ENCODE results near the gene USP6. TPM values are rescaled to one million over a fixed set of nuclear protein-coding genes. Genes with fewer than 3 reads are reported as not detected.
A peak's percentile ranks its signal among the peaks of the same experiment; 100 is the strongest.
"Not testable (repeated sequence)": the region's sequence is repeated elsewhere in the genome, so short reads cannot be mapped to it uniquely, and the experiment has no call there.

USP6 gene
- polyA plus RNA-seq (2013), result 2.2 TPM

DNA sequence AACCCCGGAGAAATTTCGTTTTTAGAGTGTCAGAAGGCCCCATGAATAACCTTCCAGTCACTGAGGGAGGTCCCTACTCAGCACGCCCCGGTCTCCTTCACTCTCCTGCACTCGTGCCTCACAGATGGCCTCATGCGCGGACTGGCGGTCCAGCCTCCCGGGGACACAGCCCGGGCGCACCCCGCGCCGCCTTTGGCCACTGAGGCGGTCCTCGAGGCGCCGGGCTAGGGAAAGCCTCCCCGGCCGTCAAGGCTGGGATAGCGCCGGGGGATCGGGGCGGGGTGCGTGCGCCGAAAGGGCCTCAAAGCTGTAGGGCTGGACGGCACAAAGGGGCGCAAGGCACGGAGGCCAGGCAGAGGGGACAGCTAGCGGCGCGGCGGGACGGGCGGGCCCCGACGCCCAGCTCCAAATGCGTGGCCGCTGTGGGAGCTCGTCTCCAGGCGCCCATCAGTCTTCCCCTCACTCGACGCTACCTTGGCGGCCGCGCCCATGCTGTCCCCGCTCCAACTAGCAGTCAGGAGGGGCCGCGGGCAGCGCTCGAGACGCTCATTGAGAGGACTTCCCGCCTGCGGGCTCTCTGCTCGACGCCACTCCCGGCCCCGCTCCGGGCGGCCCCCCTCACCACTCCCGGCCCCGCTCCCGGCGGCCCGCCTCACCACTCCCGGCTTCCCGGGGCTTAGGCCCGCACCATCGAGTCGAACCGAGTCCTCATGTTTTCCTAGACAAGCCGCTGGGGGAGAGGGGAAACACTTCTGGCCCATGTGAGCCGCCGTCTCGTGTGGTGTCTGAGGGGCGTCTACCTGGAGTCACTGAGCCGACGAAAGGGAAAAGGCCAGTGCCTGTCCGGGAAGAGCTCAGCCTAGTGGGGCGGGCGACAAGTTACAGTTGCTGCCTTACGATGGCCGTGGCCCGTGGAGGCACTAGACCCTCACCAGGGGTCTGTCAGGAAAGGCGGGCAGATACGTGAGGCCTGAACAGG is at the start of gene USP6:
TSS of gene USP6 (plus strand) at position 360 of the 979 bp plus-strand sequence. CDS start 14,336 bp downstream, outside the sequence.
- H3K4me1 ChIP-seq (ENCODE audit: control extremely low read depth in 1 of 4, control insufficient read depth in 4 of 4, insufficient read depth in 4 of 4, low read length in 3 of 4), result peaks cover under 1 to 18% (median 11%) of the 10 kb centered on the region in 4 experiments
- CTCF ChIA-PET, result no interaction called here
- peaks cover 0 to 34% (median 13%) of the 10 kb centered on the region in 5 experiments for H3K9me3 ChIP-seq (ENCODE audit: control extremely low read depth in 1 of 5, control insufficient read depth in 4 of 5, insufficient read depth in 2 of 5, low read depth in 1 of 5, low read length in 4 of 5)
- WGBS (ENCODE audit: insufficient coverage), result 29% methylated on average over 70 of the region's 87 CpGs
- DNase-seq, result peak in 2 of 3 donors; percentile 41 to 61
- POLR2A ChIA-PET, result no interaction called here
- peak within 1 kb of the TSS in 4 of 7 experiments; percentile 0 to 66 (median 30) for H3K4me3 ChIP-seq (ENCODE audit: control insufficient read depth in 1 of 7, extremely low read depth in 1 of 7, insufficient read depth in 4 of 7, low read depth in 2 of 7, low read length in 6 of 7)
- H3K36me3 ChIP-seq (ENCODE audit: control insufficient read depth in 4 of 4, insufficient read depth in 4 of 4, low read length in 3 of 4), result peaks cover 0 to 7% (median 3%) of the 10 kb centered on the region in 4 experiments
- peaks cover 0 to 34% (median 7%) of the 10 kb centered on the region in 5 experiments for H3K27me3 ChIP-seq (replicated peaks in 2 of 5; ENCODE audit: control insufficient read depth in 4 of 5, insufficient read depth in 5 of 5, low read length in 4 of 5)
- no peak within 1 kb of the TSS for H3K27ac ChIP-seq (ENCODE audit: insufficient read depth in 1 of 2, low read depth in 1 of 2, low read length in 2 of 2, poor library complexity in 1 of 2, severe bottlenecking in 2 of 2)

DNA sequence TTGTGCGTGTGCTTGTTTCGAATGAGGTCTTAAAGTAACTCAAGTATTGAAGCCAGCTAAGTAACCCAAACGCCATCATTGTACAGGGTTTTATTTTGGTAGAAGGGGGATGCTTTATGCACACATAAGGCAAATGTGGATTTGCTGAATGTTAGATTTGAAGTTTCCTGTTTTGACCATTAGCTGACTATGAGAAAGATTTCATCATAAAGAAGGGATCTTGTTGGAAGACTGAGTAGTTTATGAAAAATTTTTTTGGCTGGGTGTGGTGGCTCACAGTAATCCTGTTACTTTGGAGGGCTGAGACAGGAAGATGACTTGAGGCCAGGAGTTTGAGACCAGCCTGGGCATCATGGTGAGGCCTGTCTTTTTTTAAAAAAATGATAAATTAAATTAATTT is 47.6 kb upstream of the USP6 start:
- no peak overlapping the region for H3K27ac ChIP-seq (ENCODE audit: insufficient read depth in 1 of 2, low read depth in 1 of 2, low read length in 2 of 2, poor library complexity in 1 of 2, severe bottlenecking in 2 of 2)
- POLR2A ChIA-PET, result no interaction called here
- peaks cover 0 to 1% (median 0%) of the 10 kb centered on the region in 5 experiments for H3K27me3 ChIP-seq (replicated peaks in 2 of 5; ENCODE audit: control insufficient read depth in 4 of 5, insufficient read depth in 5 of 5, low read length in 4 of 5)
- no peak for DNase-seq
- no peaks in the 10 kb centered on the region for H3K4me1 ChIP-seq (ENCODE audit: control extremely low read depth in 1 of 4, control insufficient read depth in 4 of 4, insufficient read depth in 4 of 4, low read length in 3 of 4)
- WGBS (ENCODE audit: insufficient coverage), result 100% methylated on average over 3 of the region's 3 CpGs
- CTCF ChIA-PET, result interaction anchor here (0.6 to 1.0 kb wide), 2 partner anchors 75 to 160 kb away, joined by 3 read pairs; no protein-coding TSS in a partner anchor
- H3K9me3 ChIP-seq (ENCODE audit: control extremely low read depth in 1 of 5, control insufficient read depth in 4 of 5, insufficient read depth in 2 of 5, low read depth in 1 of 5, low read length in 4 of 5), result no peaks in the 10 kb centered on the region
- no peak overlapping the region for H3K4me3 ChIP-seq (ENCODE audit: control insufficient read depth in 1 of 7, extremely low read depth in 1 of 7, insufficient read depth in 4 of 7, low read depth in 2 of 7, low read length in 6 of 7)
- no peaks in the 10 kb centered on the region for H3K36me3 ChIP-seq (ENCODE audit: control insufficient read depth in 4 of 4, insufficient read depth in 4 of 4, low read length in 3 of 4)

DNA sequence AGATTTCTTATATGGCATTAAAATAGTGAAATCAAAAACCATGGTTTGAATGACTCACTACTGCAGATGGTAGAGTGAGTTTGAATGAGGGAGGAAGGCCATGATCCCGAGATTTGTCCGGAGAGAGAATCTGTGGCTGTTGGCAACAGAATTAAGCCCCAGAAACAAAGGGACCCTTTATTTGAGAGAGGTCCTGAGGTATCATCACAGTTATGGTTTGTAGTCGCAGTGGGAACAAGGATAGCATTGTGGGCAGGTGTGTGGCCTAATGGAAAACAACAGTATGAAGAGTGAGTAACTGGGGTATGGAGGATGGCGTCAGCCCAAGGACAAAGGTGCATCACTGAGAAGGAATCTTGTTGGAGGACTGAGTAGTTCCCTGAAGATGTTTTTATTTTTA is 46.1 kb upstream of the USP6 start:
- H3K4me1 ChIP-seq (ENCODE audit: control extremely low read depth in 1 of 4, control insufficient read depth in 4 of 4, insufficient read depth in 4 of 4, low read length in 3 of 4), result no peaks in the 10 kb centered on the region
- 94% methylated on average over 4 of the region's 4 CpGs for WGBS (ENCODE audit: insufficient coverage)
- no peak overlapping the region for H3K4me3 ChIP-seq (ENCODE audit: control insufficient read depth in 1 of 7, extremely low read depth in 1 of 7, insufficient read depth in 4 of 7, low read depth in 2 of 7, low read length in 6 of 7)
- ChIA-PET POLR2A (no interaction called here), CTCF (no interaction called here)
- peaks cover 0 to 2% (median 0%) of the 10 kb centered on the region in 5 experiments for H3K27me3 ChIP-seq (replicated peaks in 2 of 5; ENCODE audit: control insufficient read depth in 4 of 5, insufficient read depth in 5 of 5, low read length in 4 of 5)
- no peaks in the 10 kb centered on the region for H3K36me3 ChIP-seq (ENCODE audit: control insufficient read depth in 4 of 4, insufficient read depth in 4 of 4, low read length in 3 of 4)
- DNase-seq, result no peak
- no peak overlapping the region for H3K27ac ChIP-seq (ENCODE audit: insufficient read depth in 1 of 2, low read depth in 1 of 2, low read length in 2 of 2, poor library complexity in 1 of 2, severe bottlenecking in 2 of 2)
- no peaks in the 10 kb centered on the region for H3K9me3 ChIP-seq (ENCODE audit: control extremely low read depth in 1 of 5, control insufficient read depth in 4 of 5, insufficient read depth in 2 of 5, low read depth in 1 of 5, low read length in 4 of 5)

DNA sequence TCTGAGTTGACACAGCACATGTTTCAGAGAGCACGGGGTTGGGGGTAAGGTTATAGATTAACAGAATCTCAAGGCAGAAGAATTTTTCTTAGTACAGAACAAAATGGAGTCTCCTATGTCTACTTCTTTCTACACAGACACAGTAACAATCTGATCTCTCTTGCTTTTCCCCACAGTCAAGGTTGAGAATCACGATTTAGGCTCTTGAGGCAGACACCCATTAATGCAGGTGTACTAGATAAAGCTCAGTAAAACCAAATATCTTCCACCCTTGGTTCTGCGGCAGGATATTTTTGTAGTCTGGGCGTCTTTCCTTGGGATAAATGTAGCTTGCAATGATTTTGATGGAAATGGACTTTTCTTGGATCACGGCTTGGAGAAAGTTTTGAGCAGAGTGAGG is 40.4 kb upstream of the USP6 start:
- CTCF ChIA-PET, result interaction anchor here (0.7 to 1.1 kb wide), 2 partner anchors 12 to 14 kb away, joined by 3 to 4 read pairs; no protein-coding TSS in a partner anchor
- H3K4me1 ChIP-seq (ENCODE audit: control extremely low read depth in 1 of 4, control insufficient read depth in 4 of 4, insufficient read depth in 4 of 4, low read length in 3 of 4), result peaks cover 0 to 19% (median 10%) of the 10 kb centered on the region in 4 experiments

DNA sequence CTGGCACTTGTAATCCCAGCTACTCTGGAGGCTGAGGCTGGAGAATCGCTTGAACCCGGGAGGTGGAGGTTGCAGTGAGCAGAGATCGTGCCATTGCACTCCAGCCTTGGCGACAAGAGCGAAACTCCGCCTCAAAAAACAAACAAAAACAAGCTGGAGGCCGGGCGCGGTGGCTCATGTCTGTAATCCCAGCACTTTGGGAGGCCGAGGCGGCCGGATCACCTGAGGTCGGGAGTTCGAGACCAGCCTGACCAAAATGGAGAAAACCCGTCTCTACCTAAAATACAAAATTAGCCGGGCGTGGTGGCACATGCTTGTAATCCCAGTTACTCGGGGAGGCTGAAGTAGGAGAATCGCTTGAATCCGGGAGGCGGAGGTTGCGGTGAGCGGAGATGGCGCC is 38.6 kb upstream of the USP6 start:
- CTCF ChIA-PET, result interaction anchor here (1.4 kb wide), 1 partner anchor 16 kb away, joined by 3 read pairs; no protein-coding TSS in a partner anchor
- WGBS (ENCODE audit: insufficient coverage), result 99% methylated on average over 23 of the region's 24 CpGs
- POLR2A ChIA-PET; H3K27me3 ChIP-seq (replicated peaks in 2 of 5; ENCODE audit: control insufficient read depth in 4 of 5, insufficient read depth in 5 of 5, low read length in 4 of 5); H3K27ac ChIP-seq (ENCODE audit: insufficient read depth in 1 of 2, low read depth in 1 of 2, low read length in 2 of 2, poor library complexity in 1 of 2, severe bottlenecking in 2 of 2); DNase-seq: not testable (repeated sequence)
- Histone ChIP-seq H3K4me3 (ENCODE audit: control insufficient read depth in 1 of 7, extremely low read depth in 1 of 7, insufficient read depth in 4 of 7, low read depth in 2 of 7, low read length in 6 of 7) (peak overlapping the region in 1 of 7 experiments; percentile 88), H3K36me3 (ENCODE audit: control insufficient read depth in 4 of 4, insufficient read depth in 4 of 4, low read length in 3 of 4) (peaks cover 0 to 15% (median 4%) of the 10 kb centered on the region in 4 experiments), H3K4me1 (ENCODE audit: control extremely low read depth in 1 of 4, control insufficient read depth in 4 of 4, insufficient read depth in 4 of 4, low read length in 3 of 4) (peaks cover 0 to 19% (median 10%) of the 10 kb centered on the region in 4 experiments), H3K9me3 (ENCODE audit: control extremely low read depth in 1 of 5, control insufficient read depth in 4 of 5, insufficient read depth in 2 of 5, low read depth in 1 of 5, low read length in 4 of 5) (peaks cover 3 to 20% (median 6%) of the 10 kb centered on the region in 5 experiments)

More for the DNA sequence above, 40.4 kb upstream of the USP6 start:
- POLR2A ChIA-PET; DNase-seq; H3K36me3 ChIP-seq (ENCODE audit: control insufficient read depth in 4 of 4, insufficient read depth in 4 of 4, low read length in 3 of 4); H3K27me3 ChIP-seq (replicated peaks in 2 of 5; ENCODE audit: control insufficient read depth in 4 of 5, insufficient read depth in 5 of 5, low read length in 4 of 5); H3K27ac ChIP-seq (ENCODE audit: insufficient read depth in 1 of 2, low read depth in 1 of 2, low read length in 2 of 2, poor library complexity in 1 of 2, severe bottlenecking in 2 of 2); H3K4me3 ChIP-seq (ENCODE audit: control insufficient read depth in 1 of 7, extremely low read depth in 1 of 7, insufficient read depth in 4 of 7, low read depth in 2 of 7, low read length in 6 of 7): not testable (repeated sequence)
- peaks cover 0 to 20% (median 3%) of the 10 kb centered on the region in 5 experiments for H3K9me3 ChIP-seq (ENCODE audit: control extremely low read depth in 1 of 5, control insufficient read depth in 4 of 5, insufficient read depth in 2 of 5, low read depth in 1 of 5, low read length in 4 of 5)
- WGBS (ENCODE audit: insufficient coverage), result 95% methylated on average over 3 of the region's 5 CpGs

DNA sequence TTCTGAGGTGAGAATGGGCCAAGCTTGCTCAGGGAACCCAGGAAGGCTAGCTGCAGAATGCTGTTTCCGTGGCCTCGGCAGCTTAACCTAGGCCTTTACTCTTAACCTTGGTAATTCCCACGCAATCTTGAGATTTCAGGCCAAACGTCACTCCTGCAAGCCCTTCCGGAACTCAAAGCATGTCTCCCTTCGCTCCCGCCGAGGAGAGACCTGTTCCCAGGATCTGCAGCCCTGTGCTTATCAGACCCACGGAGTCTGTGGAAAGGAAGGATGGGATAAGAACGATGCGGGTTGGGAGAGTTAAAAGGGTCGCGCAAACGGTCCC is 38.1 kb upstream of the USP6 start:
- Histone ChIP-seq H3K4me3 (ENCODE audit: control insufficient read depth in 1 of 7, extremely low read depth in 1 of 7, insufficient read depth in 4 of 7, low read depth in 2 of 7, low read length in 6 of 7) (peak overlapping the region; percentile 53 to 88 (median 77)), H3K27ac (ENCODE audit: insufficient read depth in 1 of 2, low read depth in 1 of 2, low read length in 2 of 2, poor library complexity in 1 of 2, severe bottlenecking in 2 of 2) (peak overlapping the region; percentile 54 to 86), H3K27me3 (replicated peaks in 2 of 5; ENCODE audit: control insufficient read depth in 4 of 5, insufficient read depth in 5 of 5, low read length in 4 of 5) (peaks cover 0 to 6% (median 0%) of the 10 kb centered on the region in 5 experiments), H3K36me3 (ENCODE audit: control insufficient read depth in 4 of 4, insufficient read depth in 4 of 4, low read length in 3 of 4) (peaks cover 0 to 19% (median 4%) of the 10 kb centered on the region in 4 experiments), H3K9me3 (ENCODE audit: control extremely low read depth in 1 of 5, control insufficient read depth in 4 of 5, insufficient read depth in 2 of 5, low read depth in 1 of 5, low read length in 4 of 5) (peaks cover 3 to 22% (median 10%) of the 10 kb centered on the region in 5 experiments), H3K4me1 (ENCODE audit: control extremely low read depth in 1 of 4, control insufficient read depth in 4 of 4, insufficient read depth in 4 of 4, low read length in 3 of 4) (peaks cover 0 to 19% (median 10%) of the 10 kb centered on the region in 4 experiments)
- CTCF ChIA-PET, result interaction anchor here (1.4 kb wide), 1 partner anchor 16 kb away, joined by 3 read pairs; no protein-coding TSS in a partner anchor
- DNase-seq, result no peak
- 28% methylated on average over 14 of the region's 14 CpGs for WGBS (ENCODE audit: insufficient coverage)
- POLR2A ChIA-PET, result interaction anchor here (1.1 kb wide), 1 partner anchor 19 kb away, joined by 4 read pairs; no protein-coding TSS in a partner anchor
